Ishikawa (cell line): Measurements from ENCODE around the gene PDGFRA.

ENCODE experiments used
- CEBPB ChIP-seq: IDR thresholded peaks from 2 replicates; pipeline ENCODE4 v1.6.1; 2012
- CREB1 ChIP-seq: IDR thresholded peaks from 2 replicates; pipeline ENCODE4 v1.6.1; 2012; ENCODE audit warnings: low read depth
- FOXM1 ChIP-seq: IDR thresholded peaks from 2 replicates; pipeline ENCODE4 v1.6.1; 2012; ENCODE audit warnings: low read depth, borderline replicate concordance
- MAX ChIP-seq: IDR thresholded peaks from 2 replicates; pipeline ENCODE4 v1.6.1; 2012
- NFIC ChIP-seq: IDR thresholded peaks from 2 replicates; pipeline ENCODE4 v1.6.1; 2012
- RAD21 ChIP-seq: IDR thresholded peaks from 2 replicates; pipeline ENCODE4 v1.6.1; 2012; ENCODE audit warnings: low read depth
- REST ChIP-seq: IDR thresholded peaks from 2 replicates; pipeline ENCODE4 v1.6.1; 2012; ENCODE audit warnings: low read depth, mild to moderate bottlenecking
- TAF1 ChIP-seq: IDR thresholded peaks from 2 replicates; pipeline ENCODE4 v1.6.1; 2012; ENCODE audit warnings: low read depth, mild to moderate bottlenecking
- TCF12 ChIP-seq: IDR thresholded peaks from 2 replicates; pipeline ENCODE4 v1.6.1; 2012; ENCODE audit warnings: low read depth
- TEAD4 ChIP-seq: IDR thresholded peaks from 2 replicates; pipeline ENCODE4 v1.6.1; 2012
- USF1 ChIP-seq: IDR thresholded peaks from 2 replicates; pipeline ENCODE4 v1.6.1; 2012
- YY1 ChIP-seq: IDR thresholded peaks from 2 replicates; pipeline ENCODE4 v1.6.1; 2012; ENCODE audit warnings: low read depth
- ZBTB7A ChIP-seq: IDR thresholded peaks from 2 replicates; pipeline ENCODE4 v1.6.1; 2012; ENCODE audit warnings: low read depth

- no peak for TF ChIP-seq TCF12
- TF ChIP-seq REST: no peak
- TF ChIP-seq NFIC: no peak
- no peak for TF ChIP-seq YY1
- no peak for TF ChIP-seq CREB1
- no peak for TF ChIP-seq TEAD4
- TF ChIP-seq TAF1: no peak
- no peak for TF ChIP-seq FOXM1
- TF ChIP-seq USF1: 0 out of 2 replicates have a peak, but pooled peaks have one; percentile 37
- TF ChIP-seq CEBPB: no peak
- no peak for TF ChIP-seq RAD21
- TF ChIP-seq MAX: no peak
- TF ChIP-seq ZBTB7A: no peak
These were observed 88.6 kb downstream of the PDGFRA start for GRCh38 chr4:54317690-54318089.
